HepG2 (cell line): Measurements from ENCODE around the gene TCAF1. TPM values are rescaled to one million over a fixed set of nuclear protein-coding genes. Genes with fewer than 3 reads are reported as not detected.

Experiments
- ASH2L ChIP-seq: fragments of 300-600, 200-600 bp; sonication (generic); IDR thresholded peaks from 2 replicates; pipeline ENCODE4 v1.7.0; 2017; ENCODE audit warnings: low read depth, mild to moderate bottlenecking, moderate library complexity, mixed read lengths, low read length; ENCODE audit not compliant: insufficient read length
- RBFOX2 ChIP-seq: fragments of 200-400 bp; formaldehyde crosslinking; IDR thresholded peaks from 2 replicates; pipeline ENCODE4 v1.6.1; 2017; ENCODE audit warnings: low read depth, mild to moderate bottlenecking, low read length
- REXO4 ChIP-seq: sonication (generic); formaldehyde crosslinking; IDR thresholded peaks from 2 replicates; pipeline ENCODE4 v1.8.0; 2022; ENCODE audit warnings: missing genetic modification reagents, mild to moderate bottlenecking, borderline replicate concordance
- RFXAP ChIP-seq: sonication (generic); formaldehyde crosslinking; IDR thresholded peaks from 2 replicates; pipeline ENCODE4 v1.4.0; 2020; ENCODE audit warnings: missing genetic modification reagents, borderline replicate concordance
- SRF ChIP-seq: IDR thresholded peaks from 2 replicates; pipeline ENCODE4 v1.6.1; 2011; ENCODE audit warnings: mild to moderate bottlenecking, low read depth, low read length, moderate library complexity
- ZMYM4 ChIP-seq: sonication (generic); formaldehyde crosslinking; IDR thresholded peaks from 2 replicates; pipeline ENCODE4 v1.8.1; 2023; ENCODE audit warnings: mild to moderate bottlenecking, missing genetic modification reagents
- ZNF274 ChIP-seq: sonication (generic); formaldehyde crosslinking; IDR thresholded peaks from 2 replicates; pipeline ENCODE4 v1.5.1; 2020; ENCODE audit warnings: mild to moderate bottlenecking, missing genetic modification reagents
- ZNF546 ChIP-seq: sonication (generic); formaldehyde crosslinking; conservative IDR thresholded peaks from 2 replicates; pipeline ENCODE4 v1.8.1; 2023; ENCODE audit warnings: mild to moderate bottlenecking, missing genetic modification reagents
- ZNF709 ChIP-seq: sonication (generic); formaldehyde crosslinking; IDR thresholded peaks from 2 replicates; pipeline ENCODE4 v1.5.0; 2020; ENCODE audit warnings: mild to moderate bottlenecking, missing genetic modification reagents
- ZSCAN29 ChIP-seq: sonication (generic); formaldehyde crosslinking; conservative IDR thresholded peaks from 2 replicates; pipeline ENCODE4 v1.4.0; 2020; ENCODE audit warnings: mild to moderate bottlenecking, missing genetic modification reagents
- polyA plus RNA-seq, 8 experiments: library from polyadenylated mRNA; depleted of rRNA in 3 of 8; stranded (reverse) in 7 of 8; unstranded in 1 of 8; fragments of >200 nt; fragmentation: Illumina TruSeq in 4 of 8; extraction: Trizol in 4 of 8; gene quantifications; 2 replicates each; pipeline versions ENCODE4 v1.2.1 to v1.2.3, GENCODE V29; 2011 to 2016; ENCODE audit warnings: low read depth in 4 of 8, missing spikeins in 1 of 8, mixed read lengths in 1 of 8; ENCODE audit not compliant: insufficient read depth in 1 of 8
- total RNA-seq, 5 experiments: library from RNA; depleted of rRNA; stranded (reverse); fragments of >200 nt; fragmentation: Illumina TruSeq; extraction: Trizol; gene quantifications; 2 replicates each; pipeline ENCODE4 v1.2.3, GENCODE V29; 2016; ENCODE audit warnings: low read depth in 1 of 5
- TF ChIP-seq, protein P1 (sequence below): IDR thresholded peaks from 2 replicates; pipeline ENCODE4 v1.6.1; 2016; ENCODE audit warnings: low read depth, missing genetic modification reagents, missing compliant biosample characterization
- TF ChIP-seq, protein P2 (sequence below): sonication (generic); formaldehyde crosslinking; IDR thresholded peaks from 2 replicates; pipeline ENCODE4 v1.4.0; 2020; ENCODE audit warnings: missing genetic modification reagents
- TF ChIP-seq, protein P3 (sequence below): sonication (generic); formaldehyde crosslinking; IDR thresholded peaks from 2 replicates; pipeline ENCODE4 v1.4.0; 2020; ENCODE audit warnings: missing genetic modification reagents, borderline replicate concordance
- TF ChIP-seq, protein P4 (sequence below): sonication (generic); formaldehyde crosslinking; IDR thresholded peaks from 2 replicates; pipeline ENCODE4 v1.5.1; 2020; ENCODE audit warnings: mild to moderate bottlenecking, missing genetic modification reagents, moderate library complexity

Gene TCAF1
- total and polyA plus RNA-seq, 2 of the 13 experiments (the other 11 are each of a cell fraction or from before 2014, with no cell fraction given) = 36.2 to 101 TPM

DNA sequence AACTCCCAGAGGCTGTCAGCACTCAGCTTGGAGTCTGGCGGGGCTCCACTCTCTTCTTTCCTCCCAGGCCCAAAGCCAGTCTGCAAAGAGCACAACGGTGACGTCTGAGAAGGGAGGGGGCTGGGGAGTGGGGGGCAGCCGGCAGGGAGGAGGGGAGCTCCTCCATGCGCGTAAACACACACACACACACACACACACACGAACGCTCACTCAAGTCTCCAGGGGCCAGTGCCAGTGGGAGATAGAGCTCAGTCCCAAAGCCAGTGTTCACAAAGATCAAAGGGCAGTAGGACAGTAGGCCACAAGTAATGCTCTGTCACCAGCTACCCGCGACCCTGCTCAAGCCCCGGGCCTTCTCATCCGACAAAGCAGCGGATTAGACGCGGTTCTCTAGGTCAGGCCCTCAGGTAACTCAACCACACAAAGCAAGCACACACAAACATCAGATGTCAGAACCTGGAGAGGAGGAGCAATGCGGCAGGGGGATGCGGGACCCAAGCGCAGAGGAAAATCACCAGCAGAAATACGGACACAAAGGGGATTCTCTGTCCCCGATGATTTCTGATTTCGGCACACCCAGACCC is 19.9 kb downstream of the TCAF1 start (continued):
- TF ChIP-seq, protein P1, sequence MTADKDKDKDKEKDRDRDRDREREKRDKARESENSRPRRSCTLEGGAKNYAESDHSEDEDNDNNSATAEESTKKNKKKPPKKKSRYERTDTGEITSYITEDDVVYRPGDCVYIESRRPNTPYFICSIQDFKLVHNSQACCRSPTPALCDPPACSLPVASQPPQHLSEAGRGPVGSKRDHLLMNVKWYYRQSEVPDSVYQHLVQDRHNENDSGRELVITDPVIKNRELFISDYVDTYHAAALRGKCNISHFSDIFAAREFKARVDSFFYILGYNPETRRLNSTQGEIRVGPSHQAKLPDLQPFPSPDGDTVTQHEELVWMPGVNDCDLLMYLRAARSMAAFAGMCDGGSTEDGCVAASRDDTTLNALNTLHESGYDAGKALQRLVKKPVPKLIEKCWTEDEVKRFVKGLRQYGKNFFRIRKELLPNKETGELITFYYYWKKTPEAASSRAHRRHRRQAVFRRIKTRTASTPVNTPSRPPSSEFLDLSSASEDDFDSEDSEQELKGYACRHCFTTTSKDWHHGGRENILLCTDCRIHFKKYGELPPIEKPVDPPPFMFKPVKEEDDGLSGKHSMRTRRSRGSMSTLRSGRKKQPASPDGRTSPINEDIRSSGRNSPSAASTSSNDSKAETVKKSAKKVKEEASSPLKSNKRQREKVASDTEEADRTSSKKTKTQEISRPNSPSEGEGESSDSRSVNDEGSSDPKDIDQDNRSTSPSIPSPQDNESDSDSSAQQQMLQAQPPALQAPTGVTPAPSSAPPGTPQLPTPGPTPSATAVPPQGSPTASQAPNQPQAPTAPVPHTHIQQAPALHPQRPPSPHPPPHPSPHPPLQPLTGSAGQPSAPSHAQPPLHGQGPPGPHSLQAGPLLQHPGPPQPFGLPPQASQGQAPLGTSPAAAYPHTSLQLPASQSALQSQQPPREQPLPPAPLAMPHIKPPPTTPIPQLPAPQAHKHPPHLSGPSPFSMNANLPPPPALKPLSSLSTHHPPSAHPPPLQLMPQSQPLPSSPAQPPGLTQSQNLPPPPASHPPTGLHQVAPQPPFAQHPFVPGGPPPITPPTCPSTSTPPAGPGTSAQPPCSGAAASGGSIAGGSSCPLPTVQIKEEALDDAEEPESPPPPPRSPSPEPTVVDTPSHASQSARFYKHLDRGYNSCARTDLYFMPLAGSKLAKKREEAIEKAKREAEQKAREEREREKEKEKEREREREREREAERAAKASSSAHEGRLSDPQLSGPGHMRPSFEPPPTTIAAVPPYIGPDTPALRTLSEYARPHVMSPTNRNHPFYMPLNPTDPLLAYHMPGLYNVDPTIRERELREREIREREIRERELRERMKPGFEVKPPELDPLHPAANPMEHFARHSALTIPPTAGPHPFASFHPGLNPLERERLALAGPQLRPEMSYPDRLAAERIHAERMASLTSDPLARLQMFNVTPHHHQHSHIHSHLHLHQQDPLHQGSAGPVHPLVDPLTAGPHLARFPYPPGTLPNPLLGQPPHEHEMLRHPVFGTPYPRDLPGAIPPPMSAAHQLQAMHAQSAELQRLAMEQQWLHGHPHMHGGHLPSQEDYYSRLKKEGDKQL (CRISPR knock-in tag) = no peak
- TF ChIP-seq ASH2L = peak; percentile 81
- TF ChIP-seq ZNF546 = no peak
- TF ChIP-seq SRF = no peak
- peak; percentile 54; the same call in 1 of the 2 replicates for TF ChIP-seq ZNF709 (CRISPR knock-in tag)
- TF ChIP-seq, protein P2, sequence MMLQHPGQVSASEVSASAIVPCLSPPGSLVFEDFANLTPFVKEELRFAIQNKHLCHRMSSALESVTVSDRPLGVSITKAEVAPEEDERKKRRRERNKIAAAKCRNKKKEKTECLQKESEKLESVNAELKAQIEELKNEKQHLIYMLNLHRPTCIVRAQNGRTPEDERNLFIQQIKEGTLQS = no peak
- no peak for TF ChIP-seq REXO4 (CRISPR knock-in tag)
- TF ChIP-seq ZMYM4 (CRISPR knock-in tag) = peak; percentile 60; the same call in 1 of the 2 replicates
- no peak; the same call in 1 of the 2 replicates for TF ChIP-seq ZSCAN29 (CRISPR knock-in tag)
- TF ChIP-seq RFXAP (CRISPR knock-in tag) = no peak; the same call in 1 of the 2 replicates
- TF ChIP-seq, protein P3, sequence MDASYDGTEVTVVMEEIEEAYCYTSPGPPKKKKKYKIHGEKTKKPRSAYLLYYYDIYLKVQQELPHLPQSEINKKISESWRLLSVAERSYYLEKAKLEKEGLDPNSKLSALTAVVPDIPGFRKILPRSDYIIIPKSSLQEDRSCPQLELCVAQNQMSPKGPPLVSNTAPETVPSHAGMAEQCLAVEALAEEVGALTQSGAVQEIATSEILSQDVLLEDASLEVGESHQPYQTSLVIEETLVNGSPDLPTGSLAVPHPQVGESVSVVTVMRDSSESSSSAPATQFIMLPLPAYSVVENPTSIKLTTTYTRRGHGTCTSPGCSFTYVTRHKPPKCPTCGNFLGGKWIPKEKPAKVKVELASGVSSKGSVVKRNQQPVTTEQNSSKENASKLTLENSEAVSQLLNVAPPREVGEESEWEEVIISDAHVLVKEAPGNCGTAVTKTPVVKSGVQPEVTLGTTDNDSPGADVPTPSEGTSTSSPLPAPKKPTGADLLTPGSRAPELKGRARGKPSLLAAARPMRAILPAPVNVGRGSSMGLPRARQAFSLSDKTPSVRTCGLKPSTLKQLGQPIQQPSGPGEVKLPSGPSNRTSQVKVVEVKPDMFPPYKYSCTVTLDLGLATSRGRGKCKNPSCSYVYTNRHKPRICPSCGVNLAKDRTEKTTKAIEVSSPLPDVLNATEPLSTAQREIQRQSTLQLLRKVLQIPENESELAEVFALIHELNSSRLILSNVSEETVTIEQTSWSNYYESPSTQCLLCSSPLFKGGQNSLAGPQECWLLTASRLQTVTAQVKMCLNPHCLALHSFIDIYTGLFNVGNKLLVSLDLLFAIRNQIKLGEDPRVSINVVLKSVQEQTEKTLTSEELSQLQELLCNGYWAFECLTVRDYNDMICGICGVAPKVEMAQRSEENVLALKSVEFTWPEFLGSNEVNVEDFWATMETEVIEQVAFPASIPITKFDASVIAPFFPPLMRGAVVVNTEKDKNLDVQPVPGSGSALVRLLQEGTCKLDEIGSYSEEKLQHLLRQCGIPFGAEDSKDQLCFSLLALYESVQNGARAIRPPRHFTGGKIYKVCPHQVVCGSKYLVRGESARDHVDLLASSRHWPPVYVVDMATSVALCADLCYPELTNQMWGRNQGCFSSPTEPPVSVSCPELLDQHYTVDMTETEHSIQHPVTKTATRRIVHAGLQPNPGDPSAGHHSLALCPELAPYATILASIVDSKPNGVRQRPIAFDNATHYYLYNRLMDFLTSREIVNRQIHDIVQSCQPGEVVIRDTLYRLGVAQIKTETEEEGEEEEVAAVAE (CRISPR knock-in tag) = 0 out of 2 replicates have a peak, but pooled peaks have one; percentile 16
- TF ChIP-seq RBFOX2 = no peak
- TF ChIP-seq, protein P4, sequence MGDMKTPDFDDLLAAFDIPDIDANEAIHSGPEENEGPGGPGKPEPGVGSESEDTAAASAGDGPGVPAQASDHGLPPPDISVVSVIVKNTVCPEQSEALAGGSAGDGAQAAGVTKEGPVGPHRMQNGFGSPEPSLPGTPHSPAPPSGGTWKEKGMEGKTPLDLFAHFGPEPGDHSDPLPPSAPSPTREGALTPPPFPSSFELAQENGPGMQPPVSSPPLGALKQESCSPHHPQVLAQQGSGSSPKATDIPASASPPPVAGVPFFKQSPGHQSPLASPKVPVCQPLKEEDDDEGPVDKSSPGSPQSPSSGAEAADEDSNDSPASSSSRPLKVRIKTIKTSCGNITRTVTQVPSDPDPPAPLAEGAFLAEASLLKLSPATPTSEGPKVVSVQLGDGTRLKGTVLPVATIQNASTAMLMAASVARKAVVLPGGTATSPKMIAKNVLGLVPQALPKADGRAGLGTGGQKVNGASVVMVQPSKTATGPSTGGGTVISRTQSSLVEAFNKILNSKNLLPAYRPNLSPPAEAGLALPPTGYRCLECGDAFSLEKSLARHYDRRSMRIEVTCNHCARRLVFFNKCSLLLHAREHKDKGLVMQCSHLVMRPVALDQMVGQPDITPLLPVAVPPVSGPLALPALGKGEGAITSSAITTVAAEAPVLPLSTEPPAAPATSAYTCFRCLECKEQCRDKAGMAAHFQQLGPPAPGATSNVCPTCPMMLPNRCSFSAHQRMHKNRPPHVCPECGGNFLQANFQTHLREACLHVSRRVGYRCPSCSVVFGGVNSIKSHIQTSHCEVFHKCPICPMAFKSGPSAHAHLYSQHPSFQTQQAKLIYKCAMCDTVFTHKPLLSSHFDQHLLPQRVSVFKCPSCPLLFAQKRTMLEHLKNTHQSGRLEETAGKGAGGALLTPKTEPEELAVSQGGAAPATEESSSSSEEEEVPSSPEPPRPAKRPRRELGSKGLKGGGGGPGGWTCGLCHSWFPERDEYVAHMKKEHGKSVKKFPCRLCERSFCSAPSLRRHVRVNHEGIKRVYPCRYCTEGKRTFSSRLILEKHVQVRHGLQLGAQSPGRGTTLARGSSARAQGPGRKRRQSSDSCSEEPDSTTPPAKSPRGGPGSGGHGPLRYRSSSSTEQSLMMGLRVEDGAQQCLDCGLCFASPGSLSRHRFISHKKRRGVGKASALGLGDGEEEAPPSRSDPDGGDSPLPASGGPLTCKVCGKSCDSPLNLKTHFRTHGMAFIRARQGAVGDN = peak; percentile 68
- no peak for TF ChIP-seq ZNF274
